Fibroblast of skin of left biceps (primary cell): ENCODE results near the gene CNGA2.

Source experiments
- DNase-seq, 2 experiments: peaks; one replicate each; pipeline ENCODE4 v3.0.0-alpha.2; 2013; ENCODE audit warnings: low read depth in 2 of 2

CNGA2 gene

DNA sequence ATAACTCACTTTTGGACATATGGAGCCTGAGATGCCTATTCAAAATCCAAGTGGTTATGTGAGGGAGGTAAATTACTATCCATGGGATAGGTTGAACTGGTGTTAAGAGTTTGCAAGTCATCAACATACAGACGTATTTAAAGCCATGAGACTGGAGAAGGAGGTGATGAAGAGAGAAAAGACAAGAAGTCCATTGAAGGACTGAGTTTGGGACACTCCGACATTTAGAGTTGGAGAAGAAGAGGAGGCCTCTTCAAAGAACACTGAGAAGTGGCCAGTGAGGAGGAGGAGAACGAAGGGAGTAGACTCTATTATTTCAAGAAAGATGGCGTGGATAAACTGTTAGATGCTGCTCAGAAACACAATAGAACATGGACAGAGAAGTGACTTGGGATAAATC lies at the start of gene CNGA2:
CNGA2 (plus strand) TSS at position 301 of the 400 bp plus-strand sequence. CDS start 3,738 bp downstream, outside the sequence.
- DNase-seq, result no peak

GRCh38 chrX:151687635-151688034 lies 46.9 kb upstream of the CNGA2 start:
- no peak for DNase-seq

GRCh38 chrX:151688695-151689094 lies 45.9 kb upstream of the CNGA2 start:
- no peak for DNase-seq

- no peak for DNase-seq
Observed at GRCh38 chrX:151692825-151693224, 41.7 kb upstream of the CNGA2 start.

- DNase-seq, result no peak
Observed at GRCh38 chrX:151694121-151694520, 40.4 kb upstream of the CNGA2 start.

DNA sequence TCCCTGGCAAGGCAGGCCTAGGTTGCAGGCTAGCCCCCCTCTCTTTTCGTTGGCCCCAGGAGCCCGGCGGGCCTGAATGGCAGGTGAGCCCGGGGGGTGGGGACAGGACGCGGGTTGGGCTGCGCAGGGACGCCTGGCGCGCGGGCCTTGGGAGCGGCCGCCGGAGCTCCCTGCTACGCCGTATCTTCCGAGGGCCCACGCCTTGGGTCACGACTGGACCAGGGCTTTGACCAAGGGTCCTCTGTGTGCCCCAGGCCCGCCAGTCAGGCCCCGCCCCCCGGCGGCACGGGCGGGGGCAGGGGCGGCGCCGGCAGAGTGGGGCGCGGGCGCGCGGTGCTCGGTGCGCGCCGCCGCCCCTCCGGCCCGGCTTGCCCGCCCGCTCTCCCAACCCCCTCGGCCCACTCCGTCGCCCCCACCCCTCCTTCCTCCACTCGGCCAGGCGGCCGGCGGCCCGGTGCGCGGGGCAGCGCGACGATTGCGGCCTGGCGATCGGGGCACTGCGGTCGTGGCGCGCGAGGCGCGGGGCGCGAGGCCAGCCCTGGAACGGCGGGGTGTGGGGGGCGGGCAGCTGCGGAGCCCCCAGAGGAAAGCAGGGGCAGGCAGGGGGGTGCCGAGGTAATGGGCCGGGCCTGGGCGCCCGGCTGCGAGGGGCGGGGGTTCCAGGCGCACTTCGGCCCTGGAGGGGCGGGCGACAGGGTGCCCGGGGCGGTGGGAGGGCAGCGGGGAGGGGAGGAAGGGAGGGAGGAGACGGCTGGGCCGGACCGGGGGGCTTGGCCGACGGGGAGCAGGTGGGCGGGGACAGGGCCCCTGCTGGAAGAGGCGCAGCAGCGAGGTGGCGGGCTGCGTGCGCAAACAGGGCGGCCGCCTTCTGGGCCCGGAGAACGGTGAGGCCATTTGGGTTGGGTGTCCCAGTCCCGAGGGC lies 39.6 kb upstream of the CNGA2 start, which contains the start of gene PRRG3:
PRRG3 (plus strand) TSS at position 798 of the 922 bp plus-strand sequence. CDS start 3,357 bp downstream, outside the sequence.
- DNase-seq, result no peak

DNA sequence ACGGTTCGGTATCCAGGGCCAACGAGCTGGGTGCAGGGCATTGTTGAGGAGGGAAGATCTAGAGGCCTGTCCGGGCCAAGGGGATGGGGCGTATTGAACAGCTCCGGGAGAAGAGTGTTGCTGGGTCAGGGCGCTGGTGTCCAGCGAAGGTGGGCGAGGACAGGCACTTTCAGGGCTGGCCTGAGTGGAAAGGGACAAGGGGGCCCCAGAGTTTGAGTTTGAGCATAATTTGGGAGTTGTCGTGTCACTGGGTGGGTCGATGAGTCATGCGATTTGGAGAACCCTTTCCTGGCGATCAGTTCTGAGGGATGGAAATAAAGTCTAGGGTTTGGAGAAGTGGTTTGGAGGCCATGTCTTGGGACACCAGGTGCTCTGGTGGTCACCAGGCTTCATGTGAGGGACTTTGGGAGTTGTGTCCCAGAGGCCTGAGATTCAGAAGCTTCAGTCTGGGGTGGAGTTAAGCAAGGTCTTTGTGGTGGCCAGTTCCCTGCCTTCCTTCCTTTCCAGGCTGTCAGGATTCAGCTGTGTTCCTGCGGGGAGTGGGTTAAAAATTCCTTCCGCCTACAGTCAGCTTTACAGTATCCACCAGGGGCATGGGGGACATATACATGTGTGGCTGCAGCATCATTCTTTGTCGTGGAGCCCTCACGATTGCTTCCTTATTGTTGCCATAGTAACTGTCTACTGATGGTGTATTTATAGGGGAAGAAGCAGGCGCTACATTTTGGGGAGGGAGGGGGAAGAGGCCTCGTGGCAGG lies 38.8 kb upstream of the CNGA2 start:
- no peak for DNase-seq

DNA sequence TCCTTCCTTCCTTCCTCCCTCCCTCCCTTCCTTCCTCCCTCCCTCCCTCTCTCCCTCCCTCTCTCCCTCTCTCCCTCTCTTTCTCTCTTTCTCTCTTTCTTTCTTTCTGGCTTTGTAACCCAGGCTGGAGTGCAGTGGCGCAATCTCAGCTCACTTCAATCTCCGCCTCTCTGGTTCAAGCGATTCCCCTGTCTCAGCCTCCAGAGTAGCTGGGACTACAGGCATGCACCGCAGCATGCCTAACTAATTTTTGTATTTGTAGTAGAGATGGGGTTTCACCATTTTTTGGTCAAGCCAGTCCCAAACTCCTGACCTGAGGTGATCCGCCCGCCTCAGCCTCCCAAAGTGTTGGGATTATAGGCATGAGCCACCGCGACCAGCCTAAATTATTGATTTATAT lies 37.5 kb upstream of the CNGA2 start:
- peak in 1 of 2 experiments; percentile 5 for DNase-seq

DNA sequence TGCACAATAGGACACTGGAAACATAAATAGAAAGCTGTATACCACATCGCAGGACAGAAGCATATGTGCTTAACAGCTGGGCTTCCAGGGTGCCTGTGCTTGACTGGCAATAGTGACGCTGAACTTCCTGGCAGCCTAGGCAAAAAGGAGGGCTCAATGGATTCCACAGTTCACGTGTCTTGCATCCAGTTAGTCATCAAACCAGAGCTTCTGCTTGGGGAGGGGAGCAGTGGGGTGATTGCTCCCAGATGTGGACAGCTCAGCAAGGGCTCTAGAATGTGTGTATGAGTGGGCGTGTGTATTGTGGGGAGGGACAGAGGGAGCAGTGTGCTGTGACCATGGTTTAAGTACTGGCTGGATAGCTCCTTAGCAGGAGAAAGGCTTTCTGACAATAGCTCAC lies 37.0 kb upstream of the CNGA2 start:
- DNase-seq, result peak; percentile 79 to 83

GRCh38 chrX:151698485-151698884 lies 36.1 kb upstream of the CNGA2 start:
- DNase-seq, result no peak

DNA sequence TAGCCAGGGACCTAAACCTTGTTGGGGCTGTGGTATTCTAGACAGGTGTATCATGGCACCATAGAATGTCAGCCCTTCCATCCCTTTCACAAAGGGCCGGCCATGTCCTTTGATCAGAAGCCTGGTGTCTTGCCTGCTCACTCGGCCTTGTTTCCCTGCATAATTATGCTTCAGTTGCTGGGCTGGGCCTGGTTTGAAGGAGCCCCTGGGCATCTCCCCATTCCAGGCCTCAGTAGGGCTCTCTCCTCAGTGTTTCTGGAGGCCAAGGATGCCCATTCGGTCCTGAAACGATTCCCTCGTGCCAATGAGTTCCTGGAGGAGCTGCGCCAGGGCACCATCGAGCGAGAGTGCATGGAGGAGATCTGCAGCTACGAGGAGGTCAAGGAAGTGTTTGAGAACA lies 34.8 kb upstream of the CNGA2 start:
- DNase-seq, result no peak

GRCh38 chrX:151700581-151700980 lies 34.0 kb upstream of the CNGA2 start:
- DNase-seq, result no peak

DNA sequence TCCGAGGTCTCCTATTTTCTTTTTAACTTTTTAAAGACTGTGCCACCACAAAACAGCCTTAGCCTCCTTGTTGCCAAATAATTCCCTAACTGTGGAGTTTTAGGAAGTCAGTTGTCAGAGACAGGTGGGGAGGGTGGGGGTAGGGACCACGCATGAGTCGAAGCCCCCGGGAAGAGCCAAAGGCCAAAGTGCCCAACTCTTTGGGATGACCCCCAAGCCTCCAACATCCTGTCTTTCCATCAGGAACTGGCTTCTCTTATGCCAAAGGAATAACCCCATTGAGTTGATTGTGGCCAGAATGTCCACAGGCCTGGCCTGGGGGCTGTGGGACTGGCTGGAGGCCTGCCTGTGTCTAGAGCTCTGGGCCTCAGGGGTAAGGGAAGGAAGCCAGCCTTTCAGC lies 33.5 kb upstream of the CNGA2 start:
- DNase-seq, result no peak

DNA sequence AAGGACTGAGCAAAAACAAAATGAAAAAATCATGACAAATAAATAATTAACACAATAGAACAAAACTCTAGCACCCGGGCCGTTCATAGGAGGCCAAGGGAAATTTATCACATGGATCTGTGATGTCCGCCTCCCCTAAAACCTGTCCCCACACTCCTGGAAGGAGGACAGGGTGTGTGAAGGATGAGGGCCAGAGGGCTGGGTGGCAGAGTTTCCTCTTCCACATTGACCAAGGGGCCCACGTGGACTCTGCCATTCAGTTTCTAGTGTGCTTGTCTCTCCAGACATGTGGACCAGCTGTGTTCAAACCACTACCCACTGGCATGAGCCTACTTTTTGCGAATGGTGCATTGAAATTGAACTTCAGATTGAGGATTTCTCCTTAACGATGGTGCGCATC lies 33.0 kb upstream of the CNGA2 start:
- DNase-seq, result no peak

DNA sequence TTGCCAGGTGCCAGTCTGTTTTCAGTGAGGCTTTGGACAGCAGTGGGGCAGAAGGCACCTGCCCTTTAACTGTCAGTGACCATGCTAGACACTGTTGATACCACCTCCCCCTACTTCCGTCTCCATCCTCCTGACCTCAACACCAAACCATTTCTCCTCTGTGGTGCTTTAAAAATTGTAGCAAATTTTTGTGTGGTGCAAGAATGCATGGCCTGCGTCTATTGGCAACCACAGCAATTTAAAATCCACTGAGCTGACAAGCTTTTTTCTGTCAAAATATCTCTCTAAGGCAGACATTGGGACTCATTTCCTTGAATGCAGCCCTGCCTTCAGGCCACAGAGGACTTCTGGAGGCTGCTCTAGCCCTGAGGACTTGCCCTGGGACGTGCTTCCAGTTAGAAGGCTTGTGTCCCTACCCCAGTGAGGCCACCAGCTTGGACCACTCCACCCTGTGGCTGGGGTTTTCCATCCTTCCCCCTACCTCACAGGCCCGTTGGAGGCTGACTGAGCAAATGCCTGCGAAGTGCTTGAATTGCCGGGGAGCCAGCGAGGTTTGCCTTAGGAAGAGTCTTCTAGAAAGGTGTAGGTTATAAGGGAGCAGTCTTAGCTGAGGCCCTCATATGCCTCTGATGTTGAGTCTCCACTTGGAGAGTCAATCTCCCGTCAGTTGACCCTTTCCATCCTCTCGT lies 32.4 kb upstream of the CNGA2 start:
- no peak for DNase-seq

DNA sequence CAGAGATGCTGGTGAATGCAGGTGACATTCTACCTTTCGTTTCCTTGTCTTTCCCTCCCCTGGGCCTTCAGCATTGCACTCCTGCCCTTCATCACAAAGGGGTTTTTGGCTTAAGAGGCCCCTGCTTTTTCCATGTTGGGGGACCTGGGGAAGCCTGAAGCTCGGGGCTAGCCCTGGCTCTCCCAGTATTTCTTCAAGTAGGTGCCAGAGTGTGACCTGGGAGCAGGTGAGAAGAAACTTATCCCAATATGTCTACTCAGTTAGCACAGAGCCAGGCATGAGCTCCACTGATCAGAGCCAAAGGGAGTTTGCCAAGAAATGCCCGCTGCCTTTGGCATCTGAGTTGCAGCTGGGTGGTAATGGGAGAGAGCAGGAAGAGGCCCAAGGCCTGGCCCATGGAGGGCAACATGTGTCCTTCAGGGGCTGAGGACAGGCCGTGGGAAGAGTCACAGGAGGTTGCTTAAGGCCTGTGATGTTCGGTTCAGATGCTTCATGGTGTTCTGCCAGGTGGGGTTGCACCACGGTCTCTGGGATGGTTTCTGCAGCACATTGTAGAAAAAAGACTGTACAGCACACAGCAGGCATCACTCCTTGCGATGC lies 31.7 kb upstream of the CNGA2 start:
- no peak for DNase-seq

DNA sequence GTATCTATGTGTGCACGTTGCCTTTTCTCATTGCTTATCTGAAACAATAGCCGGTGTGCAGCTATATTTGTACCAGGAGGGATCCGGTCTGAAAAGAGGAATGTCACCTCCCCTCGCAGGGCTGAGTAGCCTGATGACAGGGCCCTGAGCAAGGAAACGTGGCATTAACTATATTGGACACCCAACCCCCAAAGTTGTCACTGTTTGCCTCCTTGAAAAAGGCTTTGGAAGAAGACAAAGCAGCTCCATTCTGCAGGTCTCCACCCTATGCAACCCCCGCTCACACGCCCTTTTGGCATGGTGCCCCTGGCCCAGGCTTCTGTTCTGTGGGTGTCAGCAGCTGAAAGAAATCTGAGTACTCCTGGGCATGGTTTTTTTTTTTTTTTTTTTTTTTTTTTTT lies 31.1 kb upstream of the CNGA2 start:
- peak in 1 of 2 experiments; percentile 6 for DNase-seq

- no peak for DNase-seq
Observed at GRCh38 chrX:151704041-151704663, 30.4 kb upstream of the CNGA2 start.

DNA sequence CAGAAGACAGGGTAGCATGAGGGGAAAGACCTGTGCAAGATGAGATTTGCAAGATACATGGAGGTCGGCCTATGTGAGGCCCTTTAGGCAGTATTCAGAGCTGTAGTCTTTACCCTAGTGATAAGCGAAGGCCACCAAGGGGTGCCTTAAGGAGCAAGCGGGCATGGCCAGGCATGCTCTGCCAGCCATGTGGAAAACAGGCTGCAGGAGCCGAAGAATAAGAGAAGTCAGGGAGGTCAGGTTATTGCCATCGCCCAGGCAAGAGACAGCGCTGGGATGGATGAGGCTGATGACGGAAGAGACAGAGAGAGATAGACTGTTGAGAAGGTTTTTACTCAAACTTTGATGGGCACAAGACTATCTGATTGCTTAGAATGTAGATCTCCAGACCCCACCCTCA lies 25.7 kb upstream of the CNGA2 start:
- DNase-seq, result no peak

DNA sequence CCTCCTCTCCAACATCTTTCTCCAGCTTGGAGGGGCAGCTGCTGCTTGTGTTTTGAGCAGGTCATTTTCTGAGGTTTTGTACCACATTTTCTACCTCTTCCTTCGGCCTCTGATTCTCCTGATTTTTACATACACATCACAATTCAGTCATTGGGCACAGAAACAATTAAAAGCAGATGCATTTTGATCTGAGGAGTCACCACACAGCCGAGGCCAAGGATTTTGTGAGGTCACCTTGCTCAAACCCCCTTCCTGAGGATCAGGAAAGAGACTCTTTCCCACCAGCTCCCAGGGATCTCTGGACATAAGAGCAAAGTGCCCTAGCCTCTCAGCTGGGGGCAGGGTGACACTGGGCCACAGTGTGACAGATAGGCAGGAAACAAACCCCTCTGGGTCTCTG lies 24.1 kb upstream of the CNGA2 start:
- no peak for DNase-seq

GRCh38 chrX:151711154-151711553 lies 23.4 kb upstream of the CNGA2 start:
- no peak for DNase-seq
